Activated CD8-positive, alpha-beta memory T cell treated with anti-CD3 and anti-CD28 coated beads, Interleukin-2, amount 50 U/mL, for 48 hours (primary cell): ENCODE measurements around the gene LBX2.
A peak's percentile ranks its signal among the peaks of the same experiment; 100 is the strongest.
"Not testable (repeated sequence)": the region's sequence is repeated elsewhere in the genome, so short reads cannot be mapped to it uniquely, and the experiment has no call there.

Source experiments
- DNase-seq: peaks from one replicate; pipeline ENCODE4 v3.0.0-alpha.2; 2020

LBX2 gene

GRCh38 chr2:74481961-74482800 lies 17.2 kb downstream of the LBX2 start:
- DNase-seq: peak; percentile 83

GRCh38 chr2:74481431-74481830 lies 18.0 kb downstream of the LBX2 start:
- DNase-seq: no peak

GRCh38 chr2:74474899-74475298 lies 24.5 kb downstream of the LBX2 start:
- no peak for DNase-seq

GRCh38 chr2:74474481-74474880 lies 24.9 kb downstream of the LBX2 start:
- DNase-seq: no peak

GRCh38 chr2:74472945-74473258 lies 26.5 kb downstream of the LBX2 start:
- DNase-seq: no peak

- DNase-seq: peak; percentile 99
Measured at GRCh38 chr2:74472086-74472944, 27.1 kb downstream of the LBX2 start, which contains the start of gene MRPL53. MRPL53 (minus strand) TSS chr2:74472680; CDS start chr2:74472660, 20 bp downstream.

- no peak for DNase-seq
Measured at GRCh38 chr2:74471332-74472065, 27.9 kb downstream of the LBX2 start.

- DNase-seq: not testable (repeated sequence)
Measured at GRCh38 chr2:74470742-74471141, 28.7 kb downstream of the LBX2 start.

GRCh38 chr2:74464406-74464805 lies 35.0 kb downstream of the LBX2 start:
- DNase-seq: no peak

GRCh38 chr2:74462786-74463105 lies 36.7 kb downstream of the LBX2 start:
- no peak for DNase-seq

- no peak for DNase-seq
Measured at GRCh38 chr2:74462054-74462785, 37.2 kb downstream of the LBX2 start.

- no peak for DNase-seq
Measured at GRCh38 chr2:74461187-74462053, 38.0 kb downstream of the LBX2 start.

GRCh38 chr2:74460187-74460586 lies 39.2 kb downstream of the LBX2 start:
- not testable (repeated sequence) for DNase-seq

- not testable (repeated sequence) for DNase-seq
Measured at GRCh38 chr2:74459503-74460118, 39.8 kb downstream of the LBX2 start.

- no peak for DNase-seq
Measured at GRCh38 chr2:74458938-74459363, 40.5 kb downstream of the LBX2 start.

GRCh38 chr2:74458132-74458937 lies 41.1 kb downstream of the LBX2 start, which contains the start of gene WBP1:
WBP1 (plus strand) TSS chr2:74458438; CDS start chr2:74458603, 165 bp downstream.
- peak; percentile 95 for DNase-seq

- peak; percentile 91 for DNase-seq
Measured at GRCh38 chr2:74457549-74458131, 41.8 kb downstream of the LBX2 start.

- DNase-seq: no peak
Measured at GRCh38 chr2:74457129-74457548, 42.3 kb downstream of the LBX2 start.

GRCh38 chr2:74454654-74455511 lies 44.5 kb downstream of the LBX2 start, which contains the start of gene INO80B:
INO80B (plus strand) TSS chr2:74455087; CDS start chr2:74455117, 30 bp downstream.
- peak; percentile 97 for DNase-seq
